DOHH2 (cell line): ENCODE measurements around the gene NFE2L1.
"Not testable (repeated sequence)": the region's sequence is repeated elsewhere in the genome, so short reads cannot be mapped to it uniquely, and the experiment has no call there.

Experiments
- H3F3A ChIP-seq: fragments of 200-600 bp; sonication (generic), shearing (Covaris generic); 2 replicates; pipeline ENCODE4 v1.6.0; 2016; ENCODE audit warnings: antibody characterized with exemption, mild to moderate bottlenecking; ENCODE audit not compliant: control insufficient read depth, insufficient read depth
- H3K27ac ChIP-seq: fragments of 200-600 bp; sonication (generic); 2 replicates; pipeline ENCODE4 v1.5.1; 2014; ENCODE audit warnings: low read depth, mild to moderate bottlenecking, low read length, moderate library complexity
- H3K27me3 ChIP-seq: fragments of 200-600 bp; sonication (generic); 2 replicates; pipeline ENCODE4 v1.6.1; 2014; ENCODE audit warnings: mild to moderate bottlenecking, low read length, mixed read lengths; ENCODE audit not compliant: control insufficient read depth
- H3K36me3 ChIP-seq: fragments of 200-600 bp; sonication (generic); 2 replicates; pipeline ENCODE4 v1.6.1; 2014; ENCODE audit warnings: mild to moderate bottlenecking, low read length, moderate library complexity, mixed read lengths; ENCODE audit not compliant: control insufficient read depth
- H3K4me1 ChIP-seq: fragments of 200-600 bp; sonication (generic); 2 replicates; pipeline ENCODE4 v1.6.1; 2014; ENCODE audit warnings: mild to moderate bottlenecking, low read length, mixed read lengths; ENCODE audit not compliant: control insufficient read depth
- H3K4me2 ChIP-seq: fragments of 200-600 bp; sonication (generic); 2 replicates; pipeline ENCODE4 v1.6.0; 2014; ENCODE audit warnings: mild to moderate bottlenecking, low read length, moderate library complexity
- H3K4me3 ChIP-seq: fragments of 200-600 bp; sonication (generic); 2 replicates; pipeline ENCODE4 v1.5.1; 2014; ENCODE audit warnings: mild to moderate bottlenecking, low read length, mixed read lengths
- H3K79me2 ChIP-seq: fragments of 200-600 bp; sonication (generic); 2 replicates; pipeline ENCODE4 v1.6.1; 2014; ENCODE audit warnings: mild to moderate bottlenecking, low read length, mixed read lengths; ENCODE audit not compliant: control insufficient read depth
- H3K9me2 ChIP-seq: fragments of 200-600 bp; sonication (generic); replicated peaks from 2 replicates; pipeline ENCODE4 v1.6.1; 2014; ENCODE audit warnings: mild to moderate bottlenecking, low read length, mixed read lengths; ENCODE audit not compliant: control insufficient read depth
- H3K9me3 ChIP-seq: fragments of 200-600 bp; sonication (generic); 2 replicates; pipeline ENCODE4 v1.6.1; 2014; ENCODE audit warnings: antibody characterized with exemption, low read length, mixed read lengths; ENCODE audit not compliant: control insufficient read depth, insufficient read depth
- H4K20me1 ChIP-seq: fragments of 200-600 bp; sonication (generic); 2 replicates; pipeline ENCODE4 v1.6.0; 2014; ENCODE audit warnings: low read depth, mild to moderate bottlenecking, antibody characterized with exemption, low read length, moderate library complexity; ENCODE audit not compliant: control insufficient read depth, insufficient read depth
- EZH2phosphoT487 ChIP-seq: fragments of 200-600 bp; sonication (generic); IDR thresholded peaks from 2 replicates; pipeline ENCODE4 v1.6.1; 2017; ENCODE audit warnings: borderline replicate concordance, mild to moderate bottlenecking, antibody characterized with exemption, low read length, moderate library complexity, mixed read lengths
- TF ChIP-seq, protein P1 (sequence below): fragments of 200-600 bp; sonication (generic); IDR thresholded peaks from one replicate; pipeline ENCODE4 v1.5.1; 2014; ENCODE audit warnings: antibody characterized with exemption, mild to moderate bottlenecking, low read depth, low read length; ENCODE audit not compliant: poor library complexity, severe bottlenecking

The NFE2L1 gene

DNA sequence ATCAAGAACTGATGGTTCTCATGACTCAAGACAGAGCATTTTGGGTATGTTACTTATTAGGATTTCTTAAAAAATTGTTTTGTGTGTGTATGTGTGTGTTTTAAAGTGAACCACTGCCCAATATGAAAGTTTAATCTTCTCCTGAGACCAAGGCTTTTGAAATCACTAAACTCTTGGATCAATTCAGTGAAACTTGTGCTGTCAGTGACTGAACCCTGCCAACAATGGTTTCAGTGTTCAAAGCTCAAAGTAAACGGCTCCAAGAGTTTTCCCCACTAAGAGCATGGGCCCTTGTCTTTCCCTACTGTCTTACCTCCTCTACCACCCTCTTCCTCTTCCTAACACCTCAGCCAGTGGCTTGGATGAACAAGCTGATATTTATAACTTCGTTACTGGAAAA lies 22.0 kb downstream of the NFE2L1 start:
- Histone ChIP-seq H3K27me3 (no peaks in the 10 kb centered on the region), H4K20me1 (peaks cover 2% of the 10 kb centered on the region; the same call in 1 of the 2 replicates), H3K4me3 (no peak overlapping the region), H3K79me2 (no peaks in the 10 kb centered on the region), H3K27ac (no peak overlapping the region), H3K4me1 (no peaks in the 10 kb centered on the region), H3K9me3 (no peaks in the 10 kb centered on the region), H3K9me2 (no peaks in the 10 kb centered on the region), H3K4me2 (no peak overlapping the region), H3F3A (peaks cover 10% of the 10 kb centered on the region), H3K36me3 (peaks cover 77% of the 10 kb centered on the region)
- TF ChIP-seq, protein P1, sequence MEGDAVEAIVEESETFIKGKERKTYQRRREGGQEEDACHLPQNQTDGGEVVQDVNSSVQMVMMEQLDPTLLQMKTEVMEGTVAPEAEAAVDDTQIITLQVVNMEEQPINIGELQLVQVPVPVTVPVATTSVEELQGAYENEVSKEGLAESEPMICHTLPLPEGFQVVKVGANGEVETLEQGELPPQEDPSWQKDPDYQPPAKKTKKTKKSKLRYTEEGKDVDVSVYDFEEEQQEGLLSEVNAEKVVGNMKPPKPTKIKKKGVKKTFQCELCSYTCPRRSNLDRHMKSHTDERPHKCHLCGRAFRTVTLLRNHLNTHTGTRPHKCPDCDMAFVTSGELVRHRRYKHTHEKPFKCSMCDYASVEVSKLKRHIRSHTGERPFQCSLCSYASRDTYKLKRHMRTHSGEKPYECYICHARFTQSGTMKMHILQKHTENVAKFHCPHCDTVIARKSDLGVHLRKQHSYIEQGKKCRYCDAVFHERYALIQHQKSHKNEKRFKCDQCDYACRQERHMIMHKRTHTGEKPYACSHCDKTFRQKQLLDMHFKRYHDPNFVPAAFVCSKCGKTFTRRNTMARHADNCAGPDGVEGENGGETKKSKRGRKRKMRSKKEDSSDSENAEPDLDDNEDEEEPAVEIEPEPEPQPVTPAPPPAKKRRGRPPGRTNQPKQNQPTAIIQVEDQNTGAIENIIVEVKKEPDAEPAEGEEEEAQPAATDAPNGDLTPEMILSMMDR = no peak
- TF ChIP-seq EZH2phosphoT487 = no peak

DNA sequence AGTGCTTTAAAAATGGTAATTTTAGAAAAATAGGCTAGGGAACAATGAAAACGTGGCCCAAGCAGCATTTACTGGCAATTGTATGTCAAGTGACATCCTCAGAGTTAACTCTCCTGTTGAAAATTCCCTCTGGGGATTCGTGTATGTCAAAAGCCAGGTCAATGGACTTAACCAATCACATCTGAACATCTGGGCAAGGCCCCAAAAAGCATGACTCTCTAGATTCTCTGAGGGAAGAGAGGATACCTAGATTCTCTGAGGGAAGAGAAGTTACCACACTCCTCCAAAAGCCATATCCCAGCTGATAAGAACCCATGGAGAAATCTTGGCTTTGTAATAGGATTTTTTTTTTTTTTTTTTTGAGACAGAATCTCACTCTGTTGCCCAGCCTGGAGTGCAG lies 23.5 kb downstream of the NFE2L1 start:
- Histone ChIP-seq H3K4me3 (no peak overlapping the region), H3K9me2 (no peaks in the 10 kb centered on the region), H3F3A (peaks cover 9% of the 10 kb centered on the region), H3K36me3 (peaks cover 73% of the 10 kb centered on the region), H3K27me3 (no peaks in the 10 kb centered on the region), H3K9me3 (no peaks in the 10 kb centered on the region), H4K20me1 (peaks cover 2% of the 10 kb centered on the region; the same call in 1 of the 2 replicates), H3K4me2 (no peak overlapping the region), H3K79me2 (no peaks in the 10 kb centered on the region), H3K4me1 (no peaks in the 10 kb centered on the region), H3K27ac (no peak overlapping the region)
- TF ChIP-seq, protein P1 = no peak
- no peak for TF ChIP-seq EZH2phosphoT487

- not testable (repeated sequence) for H4K20me1 ChIP-seq, H3K79me2 ChIP-seq, H3K27ac ChIP-seq, H3F3A ChIP-seq, H3K9me2 ChIP-seq, H3K9me3 ChIP-seq, H3K4me2 ChIP-seq, H3K4me3 ChIP-seq, H3K4me1 ChIP-seq, H3K27me3 ChIP-seq
- H3K36me3 ChIP-seq = peaks cover 64% of the 10 kb centered on the region
These were observed 24.7 kb downstream of the NFE2L1 start for GRCh38 chr17:48072811-48073210.

GRCh38 chr17:48073566-48074094 lies 25.5 kb downstream of the NFE2L1 start:
- not testable (repeated sequence) for H3K27me3 ChIP-seq, H4K20me1 ChIP-seq, H3K9me3 ChIP-seq, H3K9me2 ChIP-seq, H3K4me3 ChIP-seq, H3K27ac ChIP-seq, H3K4me1 ChIP-seq, H3K79me2 ChIP-seq, H3F3A ChIP-seq, H3K4me2 ChIP-seq
- H3K36me3 ChIP-seq = peaks cover 57% of the 10 kb centered on the region
